Activated CD4-positive, CD25-positive, alpha-beta regulatory T cell treated with anti-CD3 and anti-CD28 coated beads, Interleukin-2, amount 50 U/mL, for 72 hours (primary cell): ENCODE data around the gene ADORA1.

Source experiments
- DNase-seq: peaks from one replicate; pipeline ENCODE4 v3.0.0; 2021

The ADORA1 gene

GRCh38 chr1:203127666-203128430, at the start of gene ADORA1:
ADORA1 (plus strand) TSS chr1:203127726; CDS start chr1:203128842, 1,116 bp downstream.
- DNase-seq, result no peak

- DNase-seq, result no peak
Observed at GRCh38 chr1:203077956-203078355, 49.6 kb upstream of the ADORA1 start.

GRCh38 chr1:203078478-203078877, 49.0 kb upstream of the ADORA1 start:
- DNase-seq, result no peak

GRCh38 chr1:203080456-203080855, 47.1 kb upstream of the ADORA1 start:
- no peak for DNase-seq

GRCh38 chr1:203081465-203082230, 45.9 kb upstream of the ADORA1 start:
- no peak for DNase-seq

- no peak for DNase-seq
Observed at GRCh38 chr1:203082231-203082505, 45.4 kb upstream of the ADORA1 start.

GRCh38 chr1:203082571-203083462, 44.7 kb upstream of the ADORA1 start:
- no peak for DNase-seq

GRCh38 chr1:203083463-203083921, 44.0 kb upstream of the ADORA1 start:
- DNase-seq, result no peak

- DNase-seq, result no peak
Observed at GRCh38 chr1:203084588-203085527, 42.7 kb upstream of the ADORA1 start.

- no peak for DNase-seq
Observed at GRCh38 chr1:203085528-203086406, 41.8 kb upstream of the ADORA1 start, which contains the start of gene MYOG. MYOG (minus strand) TSS chr1:203086012; CDS start chr1:203085961, 51 bp downstream.

GRCh38 chr1:203086992-203087763, 40.3 kb upstream of the ADORA1 start:
- DNase-seq, result no peak

GRCh38 chr1:203088441-203088840, 39.1 kb upstream of the ADORA1 start:
- DNase-seq, result no peak

GRCh38 chr1:203089001-203089650, 38.4 kb upstream of the ADORA1 start:
- DNase-seq, result no peak

- no peak for DNase-seq
Observed at GRCh38 chr1:203089651-203090045, 37.9 kb upstream of the ADORA1 start.

- DNase-seq, result no peak
Observed at GRCh38 chr1:203090421-203091198, 36.9 kb upstream of the ADORA1 start.

GRCh38 chr1:203091199-203091477, 36.4 kb upstream of the ADORA1 start:
- no peak for DNase-seq

GRCh38 chr1:203091761-203092330, 35.7 kb upstream of the ADORA1 start:
- no peak for DNase-seq

GRCh38 chr1:203093754-203094410, 33.6 kb upstream of the ADORA1 start:
- DNase-seq, result no peak
